H1 (cell line): ENCODE results near the gene INAFM1. TPM values are rescaled to one million over a fixed set of nuclear protein-coding genes. Genes with fewer than 3 reads are reported as not detected.

Experiments
- ASH2L ChIP-seq: fragments of 200-600, 300-600 bp; sonication (generic); IDR thresholded peaks from one replicate; pipeline ENCODE4 v1.7.1; 2017; ENCODE audit warnings: low read length
- BACH1 ChIP-seq: IDR thresholded peaks from 2 replicates; pipeline ENCODE4 v1.6.1; 2012; ENCODE audit warnings: low read length, improper control_type of control experiment
- BRCA1 ChIP-seq: IDR thresholded peaks from 2 replicates; pipeline ENCODE4 v1.6.1; 2012; ENCODE audit warnings: low read depth, low read length, improper control_type of control experiment
- CEBPB ChIP-seq: IDR thresholded peaks from 2 replicates; pipeline ENCODE4 v1.6.1; 2012; ENCODE audit warnings: low read depth, low read length
- CHD1 ChIP-seq: IDR thresholded peaks from 2 replicates; pipeline ENCODE4 v1.6.1; 2012; ENCODE audit warnings: low read depth, low read length, improper control_type of control experiment
- CHD2 ChIP-seq: IDR thresholded peaks from 2 replicates; pipeline ENCODE4 v1.6.1; 2012; ENCODE audit warnings: low read length, improper control_type of control experiment
- EGR1 ChIP-seq: IDR thresholded peaks from 2 replicates; pipeline ENCODE4 v1.6.1; 2011; ENCODE audit warnings: low read depth, low read length, borderline replicate concordance
- EP300 ChIP-seq, 2 experiments: IDR thresholded peaks; 1 replicate in 1 of 2; 2 replicates in 1 of 2; pipeline ENCODE4 v1.6.1; 2011 to 2012; ENCODE audit warnings: low read depth in 2 of 2, low read length in 2 of 2, mild to moderate bottlenecking in 2 of 2, borderline replicate concordance in 1 of 2, inconsistent platforms in 1 of 2, moderate library complexity in 1 of 2
- GTF2F1 ChIP-seq: IDR thresholded peaks from 2 replicates; pipeline ENCODE4 v1.6.1; 2012; ENCODE audit warnings: low read depth, low read length, improper control_type of control experiment, borderline replicate concordance
- JUN ChIP-seq: IDR thresholded peaks from 2 replicates; pipeline ENCODE4 v1.6.1; 2011; ENCODE audit warnings: low read depth, mild to moderate bottlenecking, improper control_type of control experiment, low read length
- NANOG ChIP-seq: IDR thresholded peaks from 2 replicates; pipeline ENCODE4 v1.6.1; 2011; ENCODE audit warnings: low read length, low read depth, mild to moderate bottlenecking, inconsistent platforms; ENCODE audit not compliant: insufficient read depth, poor library complexity, severe bottlenecking
- NRF1 ChIP-seq: IDR thresholded peaks from 2 replicates; pipeline ENCODE4 v1.6.1; 2011; ENCODE audit warnings: mild to moderate bottlenecking, low read depth, low read length, improper control_type of control experiment
- PHF8 ChIP-seq: fragments of 200-600 bp; sonication (generic); conservative IDR thresholded peaks from 2 replicates; pipeline ENCODE4 v1.7.1; 2012; ENCODE audit warnings: low read depth, mild to moderate bottlenecking, inconsistent platforms, low read length, moderate library complexity
- POLR2A ChIP-seq, 2 experiments: IDR thresholded peaks; 1 replicate in 1 of 2; 2 replicates in 1 of 2; pipeline ENCODE4 v1.6.1; 2011; ENCODE audit warnings: low read depth in 2 of 2, low read length in 2 of 2, mild to moderate bottlenecking in 2 of 2; ENCODE audit errors: control extremely low read depth in 1 of 2
- POU5F1 ChIP-seq: IDR thresholded peaks from 2 replicates; pipeline ENCODE4 v1.6.1; 2011; ENCODE audit warnings: low read depth, mild to moderate bottlenecking, low read length, moderate library complexity
- RAD21 ChIP-seq, 2 experiments: IDR thresholded peaks in 1 of 2; conservative IDR thresholded peaks in 1 of 2; 2 replicates each; pipeline ENCODE4 v1.6.1; 2011; ENCODE audit warnings: low read depth in 2 of 2, low read length in 2 of 2, improper control_type of control experiment in 1 of 2, inconsistent platforms in 1 of 2, mild to moderate bottlenecking in 1 of 2, moderate library complexity in 1 of 2
- RFX5 ChIP-seq: IDR thresholded peaks from 2 replicates; pipeline ENCODE4 v1.6.1; 2011; ENCODE audit warnings: low read depth, low read length, improper control_type of control experiment, borderline replicate concordance
- SIX5 ChIP-seq: IDR thresholded peaks from 2 replicates; pipeline ENCODE4 v1.6.1; 2011; ENCODE audit warnings: mild to moderate bottlenecking, low read depth, low read length
- SP1 ChIP-seq: IDR thresholded peaks from 2 replicates; pipeline ENCODE4 v1.6.1; 2011; ENCODE audit warnings: low read depth, low read length
- SP2 ChIP-seq: IDR thresholded peaks from 2 replicates; pipeline ENCODE4 v1.6.1; 2012; ENCODE audit warnings: mild to moderate bottlenecking, low read length, inconsistent platforms
- SP4 ChIP-seq: IDR thresholded peaks from 2 replicates; pipeline ENCODE4 v1.6.1; 2012; ENCODE audit warnings: low read length, inconsistent platforms
- TBP ChIP-seq: IDR thresholded peaks from 2 replicates; pipeline ENCODE4 v1.6.1; 2011; ENCODE audit warnings: low read depth, low read length, improper control_type of control experiment
- TCF12 ChIP-seq: IDR thresholded peaks from 2 replicates; pipeline ENCODE4 v1.6.1; 2011; ENCODE audit warnings: low read depth, mild to moderate bottlenecking, low read length
- TEAD4 ChIP-seq: IDR thresholded peaks from 2 replicates; pipeline ENCODE4 v1.6.1; 2012; ENCODE audit warnings: low read depth, low read length, inconsistent platforms, mixed read lengths
- polyA plus RNA-seq, 7 experiments: library from polyadenylated mRNA; depleted of rRNA in 3 of 7; stranded (reverse) in 5 of 7; unstranded in 2 of 7; fragments of >200 nt in 5 of 7; fragments of 200-250 nt in 2 of 7; gene quantifications; 1 replicate in 5 of 7; 2 replicates in 1 of 7; 4 replicates in 1 of 7; pipeline versions ENCODE4 v1.2.1 to v1.2.3, GENCODE V29; 2011 to 2013; ENCODE audit warnings: missing spikeins in 2 of 7, mixed read lengths in 2 of 7
- total RNA-seq: library from RNA; stranded (reverse); fragmentation: NEBNext Ultra II Directional; extraction: Animal tissue kit (Norgen Biotek cat#: 25700); gene quantifications from 2 replicates; pipeline ENCODE4 v1.2.1, GENCODE V29; 2021
- TF ChIP-seq, protein P1 (sequence below): IDR thresholded peaks from 2 replicates; pipeline ENCODE4 v1.6.1; 2012; ENCODE audit warnings: inconsistent platforms

Gene INAFM1
- total and polyA plus RNA-seq, 2 of the 8 experiments (the other 6 are each of a cell fraction or from before 2014, with no cell fraction given) = 2.6 to 3.4 TPM

DNA sequence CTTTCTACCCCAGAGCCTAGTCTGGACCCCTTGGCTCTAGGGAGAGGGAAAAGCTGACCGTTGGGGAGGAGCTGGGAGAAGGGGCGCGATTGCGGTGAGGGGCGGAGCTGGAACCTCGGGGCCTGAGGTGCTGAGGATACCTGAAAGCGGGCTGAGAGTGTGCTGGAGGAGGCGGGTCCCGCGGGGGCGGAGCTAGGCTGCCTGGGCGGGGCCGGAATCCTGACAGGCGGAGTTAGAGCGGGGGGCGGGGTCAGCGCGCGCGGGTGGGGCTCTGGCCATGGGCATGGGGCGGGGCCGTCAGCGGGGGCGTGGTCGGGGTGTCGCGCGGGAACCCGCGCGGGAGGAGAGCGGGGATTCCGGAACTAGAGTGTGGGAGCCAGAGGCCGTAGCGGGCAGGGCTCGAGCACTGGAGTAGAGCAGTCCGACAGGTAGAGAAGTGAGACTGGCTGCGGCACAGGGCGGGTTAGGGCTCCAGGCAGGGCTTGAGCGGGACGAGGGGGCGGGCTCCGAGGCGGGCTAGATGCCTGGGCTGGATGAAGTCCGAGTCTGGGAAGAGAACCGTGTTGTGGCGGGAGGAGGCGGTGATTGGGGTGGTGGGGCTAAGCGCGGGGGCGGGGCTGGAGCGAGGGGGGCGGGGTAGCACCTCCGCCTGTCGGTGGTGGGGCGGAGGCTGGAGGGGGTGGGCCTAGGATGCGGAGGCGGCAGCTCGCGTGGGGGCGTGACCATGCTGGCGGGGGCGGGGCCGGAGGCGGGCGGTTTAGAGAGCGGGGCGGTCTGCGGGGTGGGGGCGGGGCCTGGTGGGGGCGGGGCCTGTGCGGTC lies at the start of gene INAFM1 (continued):
- TF ChIP-seq TBP = peak; percentile 16; the same call in 1 of the 2 replicates
- no peak for TF ChIP-seq CEBPB
- no peak for TF ChIP-seq TCF12
- peak; percentile 65; the same call in 1 of the 2 replicates for TF ChIP-seq PHF8
- peak; percentile 83 for TF ChIP-seq CHD2
- no peak for TF ChIP-seq RAD21 (IDR thresholded peaks at IDR 0.05 in 1 of 2, conservative IDR thresholded peaks at IDR 0.05 in 1 of 2; ENCODE audit: low read depth in 2 of 2, low read length in 2 of 2)
- TF ChIP-seq EGR1 = no peak; the same call in 1 of the 2 replicates
- TF ChIP-seq BRCA1 = peak; percentile 56
- 0 out of 2 replicates have a peak, but pooled peaks have one; percentile 17 for TF ChIP-seq NRF1
- peak; percentile 42; the same call in 1 of the 2 replicates for TF ChIP-seq SP1
- TF ChIP-seq POU5F1 = no peak
- no peak for TF ChIP-seq TEAD4
- TF ChIP-seq BACH1 = peak; percentile 49; the same call in 1 of the 2 replicates
- no peak for TF ChIP-seq RFX5
- TF ChIP-seq JUN = no peak
- TF ChIP-seq, protein P1, sequence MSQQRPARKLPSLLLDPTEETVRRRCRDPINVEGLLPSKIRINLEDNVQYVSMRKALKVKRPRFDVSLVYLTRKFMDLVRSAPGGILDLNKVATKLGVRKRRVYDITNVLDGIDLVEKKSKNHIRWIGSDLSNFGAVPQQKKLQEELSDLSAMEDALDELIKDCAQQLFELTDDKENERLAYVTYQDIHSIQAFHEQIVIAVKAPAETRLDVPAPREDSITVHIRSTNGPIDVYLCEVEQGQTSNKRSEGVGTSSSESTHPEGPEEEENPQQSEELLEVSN = no peak
- TF ChIP-seq ASH2L = peak; percentile 19
- TF ChIP-seq GTF2F1 = no peak
- peak in 1 of 2 experiments; percentile 28; a peak in 1 of 3 replicates for TF ChIP-seq POLR2A (IDR thresholded peaks at IDR 0.05; ENCODE audit: control extremely low read depth in 1 of 2, low read depth in 2 of 2, low read length in 2 of 2)
- no peak for TF ChIP-seq SP2
- TF ChIP-seq SP4 = peak; percentile 90; the same call in 1 of the 2 replicates
- TF ChIP-seq EP300 (IDR thresholded peaks at IDR 0.05; ENCODE audit: borderline replicate concordance in 1 of 2, low read depth in 2 of 2, low read length in 2 of 2) = no peak
- TF ChIP-seq CHD1 = no peak
- TF ChIP-seq NANOG = no peak
- no peak for TF ChIP-seq SIX5
